GM18511 (cell line): ENCODE data around the gene OSBPL5.

Experiments
- ATAC-seq: cut with Tn5 transposase; IDR thresholded peaks from one replicate; pipeline ENCODE4 v1.9.1; 2021; ENCODE audit warnings: mild to moderate bottlenecking, moderate library complexity; ENCODE audit not compliant: unreplicated experiment

The OSBPL5 gene

GRCh38 chr11:3135481-3136440 is 29.3 kb downstream of the OSBPL5 start:
- ATAC-seq, result no peak

- ATAC-seq, result no peak
Measured at GRCh38 chr11:3134651-3135480, 30.2 kb downstream of the OSBPL5 start.

GRCh38 chr11:3134218-3134621 is 30.9 kb downstream of the OSBPL5 start:
- ATAC-seq, result no peak

- ATAC-seq, result no peak
Measured at GRCh38 chr11:3133261-3134217, 31.6 kb downstream of the OSBPL5 start.

- no peak for ATAC-seq
Measured at GRCh38 chr11:3132831-3133260, 32.3 kb downstream of the OSBPL5 start.

GRCh38 chr11:3132271-3132781 is 32.8 kb downstream of the OSBPL5 start:
- ATAC-seq, result no peak

GRCh38 chr11:3131330-3131941 is 33.7 kb downstream of the OSBPL5 start:
- ATAC-seq, result no peak

GRCh38 chr11:3130269-3131071 is 34.6 kb downstream of the OSBPL5 start:
- no peak for ATAC-seq

GRCh38 chr11:3129591-3130268 is 35.4 kb downstream of the OSBPL5 start:
- ATAC-seq, result no peak

- no peak for ATAC-seq
Measured at GRCh38 chr11:3129181-3129590, 35.9 kb downstream of the OSBPL5 start.

- no peak for ATAC-seq
Measured at GRCh38 chr11:3128356-3129180, 36.5 kb downstream of the OSBPL5 start.

- ATAC-seq, result no peak
Measured at GRCh38 chr11:3127706-3128355, 37.3 kb downstream of the OSBPL5 start.

- ATAC-seq, result no peak
Measured at GRCh38 chr11:3126901-3127691, 38.0 kb downstream of the OSBPL5 start.

- no peak for ATAC-seq
Measured at GRCh38 chr11:3126207-3126865, 38.8 kb downstream of the OSBPL5 start.

- no peak for ATAC-seq
Measured at GRCh38 chr11:3124821-3125220, 40.3 kb downstream of the OSBPL5 start.
